ENCODE results near the gene CUEDC1. TPM values are rescaled to one million over a fixed set of nuclear protein-coding genes. Genes with fewer than 3 reads are reported as not detected.

Gene CUEDC1
- total and polyA plus RNA-seq, 2 of the 4 experiments (the other 2 are of a cell fraction), result 4.1 to 21.2 TPM

GRCh38 chr17:57928928-57929327, 26.3 kb downstream of the CUEDC1 start:
- Histone ChIP-seq H4K20me1 (ENCODE audit: insufficient read depth, low read length) (peaks cover 38% of the 10 kb centered on the region), H2AFZ (replicated peaks; ENCODE audit: low read length, poor library complexity) (no peak overlapping the region), H3K56ac (ENCODE audit: extremely low read depth, insufficient read depth, low read length) (no peak overlapping the region), H3K27me3 (ENCODE audit: control insufficient read depth, insufficient read depth, low read length) (no peaks in the 10 kb centered on the region), H2BK120ac (ENCODE audit: low read depth, low read length) (no peak overlapping the region), H3K4me1 (ENCODE audit: control insufficient read depth, insufficient read depth, low read length) (peaks cover 20% of the 10 kb centered on the region), H2BK20ac (ENCODE audit: low read depth, low read length) (no peak overlapping the region), H3K18ac (ENCODE audit: low read depth, low read length) (no peak overlapping the region), H2BK5ac (ENCODE audit: low read depth, low read length, poor library complexity, severe bottlenecking) (no peak overlapping the region), H4K8ac (ENCODE audit: low read depth in 2 of 2, low read length in 2 of 2) (no peak overlapping the region), H3K4ac (ENCODE audit: low read depth, low read length) (no peak overlapping the region), H3K14ac (replicated peaks; ENCODE audit: low read depth, low read length) (no peak overlapping the region), H3K4me2 (ENCODE audit: low read depth, low read length) (no peak overlapping the region), H3K27ac (ENCODE audit: insufficient read depth, low read length) (no peak overlapping the region), H2BK15ac (ENCODE audit: low read depth, low read length) (no peak overlapping the region), H4K91ac (ENCODE audit: insufficient read depth, low read depth, low read length) (no peak overlapping the region), H3K23ac (ENCODE audit: low read depth, low read length) (no peak overlapping the region), H2AK9ac (replicated peaks; ENCODE audit: low read depth, low read length, poor library complexity) (no peak overlapping the region), H3K79me1 (ENCODE audit: low read depth in 1 of 2, low read length in 2 of 2) (peaks cover 29 to 84% of the 10 kb centered on the region in 2 experiments), H3K36me3 (ENCODE audit: control insufficient read depth, insufficient read depth, low read length) (no peaks in the 10 kb centered on the region), H3K4me3 (ENCODE audit: insufficient read depth, low read depth, low read length) (no peak overlapping the region), H4K5ac (ENCODE audit: low read depth, low read length) (no peak overlapping the region), H3K9ac (ENCODE audit: low read depth, low read length) (no peak overlapping the region), H2AK5ac (ENCODE audit: low read depth, low read length) (no peak overlapping the region), H3K9me1 (ENCODE audit: insufficient read depth, low read length) (peaks cover 26% of the 10 kb centered on the region), H3K9me3 (ENCODE audit: control insufficient read depth, insufficient read depth, low read length) (no peaks in the 10 kb centered on the region)
- intact Hi-C loops (cut with micrococcal nuclease), result no loop called here
- ATAC-seq (ENCODE audit: low read depth) (no peak), DNase-seq (no peak)
- BruUV-seq (replicated peaks), result no TSS peak
- ChIA-PET POLR2A (ENCODE audit: unreplicated experiment) (no interaction called here), CTCF (no interaction called here)
- dilution Hi-C loops (cut with HindIII; ENCODE audit: low sequenced_read_pairs, unreplicated experiment), result no loop called here
- TF ChIP-seq RFX5 (IDR thresholded peaks at IDR 0.05; ENCODE audit: low read depth, low read length), result no peak
- no peak for TF ChIP-seq BHLHE40 (IDR thresholded peaks at IDR 0.05; ENCODE audit: low read depth, low read length)
- no peak for TF ChIP-seq CEBPB (IDR thresholded peaks at IDR 0.05; ENCODE audit: low read depth, low read length)
- TF ChIP-seq CHD1 (IDR thresholded peaks at IDR 0.05; ENCODE audit: low read depth, low read length), result no peak
- TF ChIP-seq ELK1 (IDR thresholded peaks at IDR 0.05; ENCODE audit: borderline replicate concordance, low read depth, low read length), result no peak
- TF ChIP-seq NFE2L2 (IDR thresholded peaks at IDR 0.05; ENCODE audit: low read depth, low read length), result no peak
- TF ChIP-seq SMC3 (IDR thresholded peaks at IDR 0.05; ENCODE audit: low read depth, low read length), result no peak
- no peak for TF ChIP-seq CTCF (conservative IDR thresholded peaks at IDR 0.05; ENCODE audit: low read depth, low read length)
- no peak for TF ChIP-seq POLR2A (IDR thresholded peaks at IDR 0.05; ENCODE audit: low read depth, low read length)
- no peak for TF ChIP-seq RAD21 (IDR thresholded peaks at IDR 0.05; ENCODE audit: low read length)
- no peak for TF ChIP-seq MXI1 (IDR thresholded peaks at IDR 0.05; ENCODE audit: borderline replicate concordance, low read depth, low read length)
- no peak for TF ChIP-seq MAFK (IDR thresholded peaks at IDR 0.05; ENCODE audit: low read depth, low read length)
- TF ChIP-seq USF2 (IDR thresholded peaks at IDR 0.05; ENCODE audit: low read depth, low read length), result no peak
- no peak for TF ChIP-seq MAZ (IDR thresholded peaks at IDR 0.05; ENCODE audit: borderline replicate concordance, low read depth, low read length)
- TF ChIP-seq RCOR1 (IDR thresholded peaks at IDR 0.05; ENCODE audit: insufficient replicate concordance, low read length), result no peak
- 83% methylated on average over 3 of the region's 5 CpGs; no CpG with 5 or more reads in 1 of the 2 experiments for WGBS, 2 experiments (ENCODE audit: extremely low coverage in 2 of 2, insufficient read length in 1 of 2)
- in situ Hi-C loops (cut with MboI; ENCODE audit: low sequenced_read_pairs), result no loop called here

Data from IMR-90 (cell line).